DMS114 treated with DMSO at 0.1 percent for 48 hours (cell line): ENCODE measurements around the gene ZNF10.

Source experiments
- DNase-seq: peaks from one replicate; lab custom pipeline; 2025; ENCODE audit not compliant: unreplicated experiment; lab: John Stamatoyannopoulos, UW

Gene ZNF10

GRCh38 chr12:133130038-133130807 lies at the start of gene ZNF10, which contains the start of gene ZNF891:
TSS of gene ZNF10 (plus strand) at chr12:133130627. CDS start at chr12:133144493, 13,866 bp downstream.
TSS of gene ZNF891 (minus strand) at chr12:133130274. CDS start at chr12:133121918, 8,356 bp downstream.
- peak; percentile 89 for DNase-seq

- peak; percentile 66 for DNase-seq
Measured at GRCh38 chr12:133081159-133081780, 49.2 kb upstream of the ZNF10 start.

- DNase-seq, result no peak
Measured at GRCh38 chr12:133083345-133083744, 47.1 kb upstream of the ZNF10 start.

- DNase-seq, result no peak
Measured at GRCh38 chr12:133105620-133106019, 24.8 kb upstream of the ZNF10 start.

GRCh38 chr12:133106253-133106652 lies 24.2 kb upstream of the ZNF10 start:
- peak; percentile 11 for DNase-seq

- DNase-seq, result no peak
Measured at GRCh38 chr12:133107121-133107520, 23.3 kb upstream of the ZNF10 start.

- DNase-seq, result no peak
Measured at GRCh38 chr12:133108150-133108549, 22.3 kb upstream of the ZNF10 start.

GRCh38 chr12:133120385-133121191 lies 9.8 kb upstream of the ZNF10 start:
- DNase-seq, result no peak

GRCh38 chr12:133124674-133125073 lies 5.8 kb upstream of the ZNF10 start:
- no peak for DNase-seq

- peak; percentile 38 for DNase-seq
Measured at GRCh38 chr12:133129368-133130037, 924 bp upstream of the ZNF10 start.

- DNase-seq, result no peak
Measured at GRCh38 chr12:133130808-133131128, 341 bp downstream of the ZNF10 start.

GRCh38 chr12:133135747-133136146 lies 5.3 kb downstream of the ZNF10 start:
- no peak for DNase-seq

GRCh38 chr12:133145981-133146380 lies 15.6 kb downstream of the ZNF10 start:
- no peak for DNase-seq

GRCh38 chr12:133156125-133156690 lies 25.8 kb downstream of the ZNF10 start:
- DNase-seq, result no peak

- DNase-seq, result no peak
Measured at GRCh38 chr12:133165776-133166175, 35.3 kb downstream of the ZNF10 start.

GRCh38 chr12:133172491-133172890 lies 42.1 kb downstream of the ZNF10 start:
- no peak for DNase-seq

GRCh38 chr12:133174901-133175300 lies 44.5 kb downstream of the ZNF10 start:
- DNase-seq, result no peak

- DNase-seq, result no peak
Measured at GRCh38 chr12:133180669-133181068, 50.2 kb downstream of the ZNF10 start.

GRCh38 chr12:133181238-133181959 lies 51.0 kb downstream of the ZNF10 start, which contains the start of gene ZNF268:
TSS of gene ZNF268 (plus strand) at chr12:133181495. CDS start at chr12:133181998, 503 bp downstream.
- peak; percentile 89 for DNase-seq

GRCh38 chr12:133190176-133190575 lies 59.7 kb downstream of the ZNF10 start:
- no peak for DNase-seq
